Renal cortical epithelial cell (primary cell): Measurements from ENCODE around the gene ZIM2. TPM values are rescaled to one million over a fixed set of nuclear protein-coding genes. Genes with fewer than 3 reads are reported as not detected.

Experiments
- DNase-seq: peaks from one replicate; pipeline ENCODE4 v3.0.0-alpha.2; 2011; ENCODE audit warnings: low read depth
- total RNA-seq: library from RNA; depleted of rRNA; stranded (reverse); fragments of >200 nt; gene quantifications from 2 replicates; pipeline ENCODE4 v1.2.3, GENCODE V29; 2014

Gene ZIM2
- total RNA-seq, 1 donor from 2014 or later, result not detected

GRCh38 chr19:56838909-56839651 is 1.4 kb downstream of the ZIM2 start:
- peak; percentile 82 for DNase-seq

DNA sequence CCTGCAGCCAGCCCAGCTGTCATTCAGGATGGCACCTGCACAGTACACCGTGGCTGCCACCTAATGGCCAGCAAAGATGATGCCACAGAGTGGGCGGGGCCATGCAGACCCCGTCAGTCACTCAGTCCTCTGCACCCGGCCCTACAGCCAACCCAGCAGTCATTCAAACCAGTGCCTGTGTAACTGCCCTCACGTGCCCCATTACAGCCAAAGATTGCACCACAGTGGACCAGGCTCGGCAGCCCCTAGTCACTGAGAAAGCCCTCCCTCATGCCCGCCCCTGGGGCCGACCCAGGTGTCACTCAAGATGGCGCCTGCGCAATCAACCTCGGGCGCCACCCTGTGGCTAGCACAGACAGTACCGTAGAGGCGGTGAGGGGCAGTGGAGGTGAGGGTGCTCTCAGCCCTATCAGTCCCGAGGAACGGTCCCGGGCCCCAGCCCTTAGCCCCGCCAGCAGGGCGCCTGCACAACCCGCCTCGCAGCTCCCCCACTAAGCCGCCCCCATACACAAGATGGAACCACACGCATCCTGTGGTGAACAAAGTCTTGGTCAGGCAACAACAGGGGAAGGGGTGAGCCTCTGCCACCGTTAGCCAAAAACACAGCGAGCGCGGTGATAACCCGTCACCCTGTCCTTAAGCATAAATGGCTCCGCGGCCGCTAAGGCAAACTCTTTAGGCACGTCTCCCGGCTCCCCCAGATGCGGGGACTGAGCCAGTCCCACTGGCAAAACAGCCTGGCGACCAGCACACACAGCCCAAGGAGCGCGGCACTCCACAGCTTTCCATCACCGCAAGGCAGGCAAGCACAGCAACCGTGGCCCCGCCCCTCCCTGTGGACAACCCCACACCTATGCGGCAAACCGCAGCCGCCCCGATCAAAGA is 2.3 kb downstream of the ZIM2 start:
- DNase-seq, result peak; percentile 40

GRCh38 chr19:56837492-56838023 is 3.0 kb downstream of the ZIM2 start:
- peak; percentile 35 for DNase-seq

DNA sequence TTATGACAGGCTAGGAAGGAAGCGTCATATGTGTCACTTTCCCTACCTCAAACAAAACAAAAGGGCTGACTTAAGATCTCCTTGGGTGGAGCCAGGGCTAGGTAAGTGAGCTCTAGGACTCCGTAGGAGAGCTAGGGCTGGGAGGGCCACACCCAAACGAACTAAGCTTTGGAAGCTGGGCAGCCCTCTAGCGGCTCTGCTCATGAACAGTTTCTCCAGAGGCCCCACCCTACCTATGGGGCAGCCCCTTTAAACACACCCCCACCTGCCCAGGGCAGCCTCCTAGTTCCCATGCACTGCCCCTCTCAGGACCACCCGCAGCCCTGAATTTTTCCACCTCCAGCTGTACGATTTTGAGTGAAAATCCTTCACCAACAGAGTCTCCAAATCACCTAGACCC is 3.5 kb downstream of the ZIM2 start:
- DNase-seq, result no peak

DNA sequence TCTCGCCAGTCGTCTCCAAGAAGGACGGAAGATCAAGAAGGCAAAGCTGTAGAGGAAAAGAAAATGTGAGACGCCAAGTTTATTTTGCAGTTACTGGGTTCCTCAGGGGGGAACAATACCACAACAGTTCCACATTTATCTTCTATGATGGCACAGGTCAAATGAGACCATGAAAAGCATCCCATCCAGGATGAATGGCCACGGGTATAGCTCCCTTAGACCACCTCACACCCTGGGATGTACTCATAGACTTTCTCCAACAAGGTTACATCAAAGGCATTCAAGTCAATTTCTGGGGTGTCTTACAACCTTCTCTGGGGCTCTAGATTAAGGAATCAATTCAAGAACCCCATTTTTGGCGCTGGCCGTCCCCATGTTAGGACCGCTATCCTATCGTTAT is 4.5 kb downstream of the ZIM2 start:
- no peak for DNase-seq

- DNase-seq, result no peak
These were observed 5.1 kb downstream of the ZIM2 start for GRCh38 chr19:56835401-56835800.

DNA sequence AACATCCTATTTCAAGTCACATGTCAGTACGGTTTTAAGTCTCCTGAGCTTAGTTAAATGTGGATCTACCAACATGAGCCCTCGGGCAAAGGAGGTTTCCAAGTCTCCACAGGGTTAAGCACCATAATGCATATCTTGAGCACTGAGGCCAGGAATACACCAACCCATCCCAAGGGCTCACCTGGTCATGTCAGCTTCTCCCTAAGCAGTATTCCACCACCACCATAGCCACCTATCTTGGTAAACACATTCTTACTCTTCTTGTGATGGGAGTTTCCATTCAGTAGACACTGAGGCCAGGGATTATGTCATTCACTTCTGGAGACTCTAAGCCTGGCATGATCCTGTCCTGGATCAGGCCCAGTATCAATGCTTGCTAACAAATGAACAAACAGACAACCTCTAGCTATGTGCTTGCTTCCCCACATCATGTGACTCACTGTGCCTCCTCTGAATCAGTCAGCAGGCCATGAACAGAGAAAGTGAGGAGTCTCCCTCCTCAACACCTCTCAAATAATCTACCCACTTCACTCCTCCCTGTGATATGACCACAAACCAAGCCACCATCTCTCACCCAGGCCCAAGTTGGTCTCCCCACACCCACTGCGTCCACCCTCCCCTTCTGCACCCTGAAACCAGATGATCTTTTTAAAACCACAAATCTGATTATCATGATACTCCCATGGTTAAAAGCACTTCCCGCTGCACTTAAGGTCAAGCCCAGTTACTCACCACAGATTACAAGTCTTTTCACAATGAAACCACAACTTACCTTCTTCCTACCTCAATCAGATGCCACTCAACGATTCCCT is 5.8 kb downstream of the ZIM2 start:
- no peak for DNase-seq

DNA sequence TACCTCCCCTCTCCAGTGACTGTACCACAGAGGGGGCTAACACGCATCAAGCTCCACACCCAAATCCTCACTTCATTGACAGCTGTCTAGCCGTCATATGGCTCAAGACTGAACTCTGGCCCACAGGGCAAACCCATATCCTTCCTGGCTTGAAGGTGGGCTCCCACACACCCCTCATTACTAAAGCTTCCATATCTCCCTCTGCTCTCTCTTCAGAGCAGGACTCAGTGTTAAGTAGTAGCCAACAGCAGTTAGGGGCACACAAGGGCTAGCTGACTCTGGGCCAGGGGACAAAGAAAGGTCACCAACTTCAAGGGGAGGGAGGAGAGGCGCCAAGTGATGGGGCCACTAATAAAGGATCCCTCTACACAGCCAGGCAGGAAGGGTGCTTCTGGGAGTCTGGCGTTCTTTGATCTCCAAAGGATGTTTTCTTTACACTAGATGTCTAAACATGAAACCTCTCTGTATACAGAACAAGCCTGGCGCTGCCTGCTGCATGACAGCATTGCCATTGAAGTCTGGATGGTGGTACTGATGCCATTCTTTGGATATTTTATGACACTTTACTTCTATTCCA is 8.1 kb downstream of the ZIM2 start:
- no peak for DNase-seq

DNA sequence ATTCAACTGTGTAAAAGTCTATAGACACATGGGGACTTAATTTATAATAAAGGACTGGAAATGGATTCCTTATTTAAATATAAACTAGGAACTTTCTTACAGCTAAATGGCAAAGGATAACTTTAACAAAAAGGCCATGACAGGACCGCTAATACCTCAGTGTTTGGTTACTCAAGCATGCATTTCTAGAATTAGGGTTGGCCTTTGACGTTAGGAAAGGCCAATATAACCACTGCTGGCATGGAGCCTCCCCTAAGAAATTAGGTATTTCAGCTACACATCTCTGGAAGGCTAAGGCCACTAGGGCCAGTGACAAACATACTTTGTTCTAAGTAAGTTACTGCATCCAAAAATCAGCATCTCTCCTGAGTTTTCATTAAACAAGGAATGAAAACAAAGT is 9.3 kb downstream of the ZIM2 start:
- DNase-seq, result no peak

- no peak for DNase-seq
These were observed 10.9 kb downstream of the ZIM2 start for GRCh38 chr19:56829596-56829995.

- no peak for DNase-seq
These were observed 12.8 kb downstream of the ZIM2 start for GRCh38 chr19:56827708-56828107.

DNA sequence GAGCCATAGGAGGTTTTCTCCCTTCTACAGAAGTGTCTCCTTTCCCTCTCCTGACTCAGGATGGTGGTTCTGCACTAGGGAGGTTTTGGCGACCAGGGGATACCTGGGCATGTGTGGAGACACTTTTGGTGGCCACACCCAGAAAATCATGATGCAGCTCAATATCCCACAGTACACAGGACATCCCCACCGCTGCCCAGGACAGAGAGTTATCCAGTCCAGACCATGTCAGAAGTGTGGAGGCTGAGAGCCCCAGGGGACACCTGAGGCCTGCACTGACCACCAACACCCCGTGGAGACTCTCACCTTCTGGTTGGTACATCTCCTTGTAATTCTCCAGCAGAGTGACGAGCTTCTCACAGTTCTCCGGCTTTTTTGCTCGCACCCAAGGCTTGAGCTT is 16.6 kb downstream of the ZIM2 start:
- no peak for DNase-seq

GRCh38 chr19:56823417-56823816 is 17.1 kb downstream of the ZIM2 start:
- no peak for DNase-seq

GRCh38 chr19:56822755-56823154 is 17.8 kb downstream of the ZIM2 start:
- no peak for DNase-seq

GRCh38 chr19:56821675-56822074 is 18.9 kb downstream of the ZIM2 start:
- no peak for DNase-seq

- DNase-seq, result no peak
These were observed 19.3 kb downstream of the ZIM2 start for GRCh38 chr19:56821209-56821608.

DNA sequence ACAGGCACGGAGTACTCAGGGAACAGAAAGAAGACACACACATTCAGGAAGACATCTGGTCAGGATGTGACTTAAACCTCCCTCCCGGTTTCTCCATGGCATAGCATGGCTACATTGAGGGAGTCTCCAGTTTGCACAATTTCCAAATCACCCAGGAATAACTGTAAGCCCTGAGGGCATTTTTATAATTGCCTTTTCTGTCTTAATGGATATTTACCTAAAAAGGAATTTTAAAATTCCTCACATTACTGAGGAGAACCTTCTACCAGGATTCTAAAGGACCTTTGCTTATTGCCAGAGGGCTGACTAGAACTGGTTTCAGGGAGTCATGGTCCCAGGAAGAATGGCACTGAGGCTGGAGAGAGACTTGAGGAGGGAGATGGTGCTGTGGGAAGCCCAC is 21.4 kb downstream of the ZIM2 start:
- DNase-seq, result no peak

- no peak for DNase-seq
These were observed 25.9 kb downstream of the ZIM2 start for GRCh38 chr19:56814656-56815055.

DNA sequence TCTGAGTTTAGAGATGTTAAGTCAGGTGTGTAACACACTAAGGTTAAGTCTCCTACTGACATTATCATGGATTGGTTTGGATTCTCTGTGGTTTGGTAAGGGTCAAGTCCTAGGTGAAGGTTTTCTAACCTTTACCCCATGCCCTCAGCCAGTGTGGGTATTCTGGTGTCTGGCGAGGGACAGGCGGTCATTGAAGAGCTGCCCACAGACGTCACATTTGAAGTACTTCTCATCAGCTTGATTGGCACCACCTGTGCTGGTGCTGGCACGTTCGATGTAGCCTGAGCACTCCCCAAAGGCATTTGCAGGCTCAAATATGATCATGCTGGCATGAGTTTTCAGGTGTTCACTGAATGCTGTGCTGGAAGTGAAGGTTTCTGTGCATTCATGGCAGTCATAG is 27.0 kb downstream of the ZIM2 start:
- no peak for DNase-seq

DNA sequence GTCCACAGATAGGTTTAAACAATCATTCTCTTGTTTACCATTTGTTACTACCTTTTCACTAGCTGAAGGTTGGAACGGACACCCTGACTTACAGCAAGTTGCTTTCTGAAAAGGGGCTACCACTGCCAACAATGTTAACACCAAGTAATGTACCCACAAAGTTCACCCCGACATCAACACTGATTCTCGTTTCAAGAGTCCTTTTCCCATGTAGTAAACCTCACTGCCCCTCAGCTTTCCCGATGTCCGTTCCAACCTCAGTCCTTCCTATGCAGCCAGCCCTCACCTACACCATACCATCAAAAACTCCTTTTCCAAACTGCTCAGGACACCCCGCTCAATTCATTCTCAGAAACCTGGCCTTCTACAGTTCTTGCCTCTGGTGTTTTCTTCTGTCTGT is 29.0 kb downstream of the ZIM2 start:
- no peak for DNase-seq

- DNase-seq, result no peak
These were observed 30.3 kb downstream of the ZIM2 start for GRCh38 chr19:56810260-56810659.
